SK-N-SH (cell line): ENCODE measurements around the gene OMP. TPM values are rescaled to one million over a fixed set of nuclear protein-coding genes. Genes with fewer than 3 reads are reported as not detected.

Experiments
- CTCF ChIA-PET: fragments of 300-600, 350-600 bp; formaldehyde crosslinking; extraction: SDS; loops from one replicate; lab custom pipeline; 2021; lab: Yijun Ruan, JAX
- POLR2A ChIA-PET: fragments of 350-600 bp; sonication (Branson Sonifier 250); formaldehyde crosslinking; extraction: SDS; loops from one replicate; lab custom pipeline; 2020; ENCODE audit warnings: antibody characterized with exemption, inconsistent platforms; lab: Yijun Ruan, JAX
- DNase-seq: peaks from one replicate; pipeline ENCODE4 v3.0.0; 2012
- H2AFZ ChIP-seq: fragments of 200-600 bp; sonication (generic); 2 replicates; pipeline ENCODE4 v1.8.1; 2016; ENCODE audit warnings: antibody characterized with exemption, mild to moderate bottlenecking, low read depth
- H3F3A ChIP-seq: fragments of 200-600 bp; sonication (generic); replicated peaks from 2 replicates; pipeline ENCODE3; 2016; ENCODE audit warnings: antibody characterized with exemption, mild to moderate bottlenecking; ENCODE audit not compliant: insufficient read depth
- H3K27ac ChIP-seq, 2 experiments: fragments of 200-500 bp in 1 of 2; fragments of 200-600 bp in 1 of 2; sonication (Bioruptor generic) in 1 of 2; sonication (generic), shearing (Covaris generic) in 1 of 2; 2 replicates each; pipeline versions ENCODE4 v1.5.1 to v1.6.1; 2014 to 2016; ENCODE audit warnings: low read depth in 2 of 2, inconsistent platforms in 1 of 2, low read length in 1 of 2, mild to moderate bottlenecking in 1 of 2, mixed read lengths in 1 of 2
- H3K27me3 ChIP-seq: fragments of 200-600 bp; sonication (generic), shearing (Covaris generic); 2 replicates; pipeline ENCODE4 v1.6.1; 2016; ENCODE audit warnings: mixed run types; ENCODE audit not compliant: insufficient read depth
- H3K36me3 ChIP-seq, 2 experiments: fragments of 200-500 bp in 1 of 2; fragments of 200-600 bp in 1 of 2; sonication (Bioruptor generic) in 1 of 2; sonication (generic) in 1 of 2; replicated peaks in 1 of 2; 2 replicates each; pipeline versions ENCODE3 to v1.5.1; 2014 to 2016; ENCODE audit warnings: low read length in 1 of 2, mild to moderate bottlenecking in 1 of 2; ENCODE audit not compliant: insufficient read depth in 2 of 2, control insufficient read depth in 1 of 2
- H3K4me1 ChIP-seq, 2 experiments: fragments of 200-500 bp in 1 of 2; fragments of 200-600 bp in 1 of 2; sonication (Bioruptor generic) in 1 of 2; sonication (generic), shearing (Covaris generic) in 1 of 2; 2 replicates each; pipeline versions ENCODE4 v1.5.1 to v1.6.1; 2014 to 2016; ENCODE audit warnings: low read depth in 1 of 2, low read length in 1 of 2, mixed run types in 1 of 2; ENCODE audit not compliant: insufficient read depth in 2 of 2, control insufficient read depth in 1 of 2
- H3K4me2 ChIP-seq: fragments of 200-600 bp; sonication (generic), shearing (Covaris generic); 2 replicates; pipeline ENCODE4 v1.6.1; 2017; ENCODE audit warnings: mixed run types
- H3K4me3 ChIP-seq, 2 experiments: fragments of 200-500 bp in 1 of 2; fragments of 200-600 bp in 1 of 2; sonication (Bioruptor generic) in 1 of 2; sonication (generic), shearing (Covaris generic) in 1 of 2; 2 replicates each; pipeline versions ENCODE4 v1.5.1 to v1.8.1; 2014 to 2016; ENCODE audit warnings: low read depth in 2 of 2, inconsistent platforms in 1 of 2, low read length in 1 of 2, mild to moderate bottlenecking in 1 of 2, mixed read lengths in 1 of 2, moderate library complexity in 1 of 2
- H3K79me2 ChIP-seq: fragments of 200-600 bp; sonication (generic); 2 replicates; pipeline ENCODE4 v1.8.1; 2017; ENCODE audit warnings: mild to moderate bottlenecking; ENCODE audit not compliant: insufficient read depth
- H3K9ac ChIP-seq: fragments of 200-600 bp; sonication (generic); 2 replicates; pipeline ENCODE4 v1.6.1; 2017; ENCODE audit warnings: mixed run types
- H3K9me2 ChIP-seq: fragments of 200-600 bp; sonication (generic); 2 replicates; pipeline ENCODE4 v1.6.1; 2017; ENCODE audit warnings: mixed run types
- H3K9me3 ChIP-seq: fragments of 200-600 bp; sonication (generic); 2 replicates; pipeline ENCODE4 v1.6.1; 2017; ENCODE audit warnings: mixed run types, mild to moderate bottlenecking, moderate library complexity
- H4K20me1 ChIP-seq: fragments of 200-600 bp; sonication (generic); 2 replicates; pipeline ENCODE4 v1.6.1; 2017; ENCODE audit warnings: mild to moderate bottlenecking, mixed run types; ENCODE audit not compliant: insufficient read depth
- FOSL2 ChIP-seq: IDR thresholded peaks from 2 replicates; pipeline ENCODE4 v1.4.0; 2012; ENCODE audit warnings: low read depth, mild to moderate bottlenecking, moderate library complexity, borderline replicate concordance
- JUND ChIP-seq: IDR thresholded peaks from 2 replicates; pipeline ENCODE4 v1.4.0; 2012
- MAX ChIP-seq: IDR thresholded peaks from 2 replicates; pipeline ENCODE4 v1.4.0; 2012; ENCODE audit warnings: low read depth
- PBX3 ChIP-seq: IDR thresholded peaks from 2 replicates; pipeline ENCODE4; 2012
- RAD21 ChIP-seq: IDR thresholded peaks from 2 replicates; pipeline ENCODE4 v1.6.1; 2012; ENCODE audit warnings: mild to moderate bottlenecking, low read length
- RCOR1 ChIP-seq: fragments of 150-350 bp; IDR thresholded peaks from 2 replicates; pipeline ENCODE4 v1.6.1; 2017; ENCODE audit warnings: antibody characterized with exemption, low read length
- REST ChIP-seq: IDR thresholded peaks from 2 replicates; pipeline ENCODE4 v1.6.1; 2012; ENCODE audit warnings: mild to moderate bottlenecking, low read depth, low read length, moderate library complexity
- RFX5 ChIP-seq: IDR thresholded peaks from 2 replicates; pipeline ENCODE4 v1.6.1; 2012; ENCODE audit warnings: mild to moderate bottlenecking, improper control_type of control experiment, low read length
- TAF1 ChIP-seq: IDR thresholded peaks from 2 replicates; pipeline ENCODE4 v1.6.1; 2012; ENCODE audit warnings: low read depth, mild to moderate bottlenecking, low read length, moderate library complexity, borderline replicate concordance
- USF1 ChIP-seq: IDR thresholded peaks from 2 replicates; pipeline ENCODE4 v1.4.0; 2012; ENCODE audit warnings: low read depth, borderline replicate concordance
- ZBTB33 ChIP-seq: IDR thresholded peaks from 2 replicates; pipeline ENCODE4 v1.4.0; 2012; ENCODE audit warnings: low read depth, borderline replicate concordance
- WGBS: methylation state at CpG from one replicate; pipeline ENCODE4 v1.1.6; 2017; ENCODE audit warnings: low lambda C conversion rate; 5-methylcytosine and 5-hydroxymethylcytosine counted together
- polyA plus RNA-seq, 3 experiments: library from polyadenylated mRNA; depleted of rRNA; stranded (reverse); fragments of >200 nt; gene quantifications; 2 replicates each; pipeline ENCODE4 v1.2.3, GENCODE V29; 2012

OMP gene
- polyA plus RNA-seq, 1 of the 3 experiments (the other 2 are of a cell fraction), result 0.20 TPM

GRCh38 chr11:77063407-77063806 is 39.2 kb upstream of the OMP start:
- Histone ChIP-seq H3K4me3 (no peak overlapping the region), H2AFZ (no peak overlapping the region), H4K20me1 (no peaks in the 10 kb centered on the region; the same call in 1 of the 2 replicates), H3K9me2 (no peaks in the 10 kb centered on the region), H3K27ac (no peak overlapping the region), H3F3A (no peaks in the 10 kb centered on the region), H3K9me3 (no peaks in the 10 kb centered on the region), H3K4me1 (peaks cover 5 to 14% of the 10 kb centered on the region in 2 experiments; a peak in 2 of 4 replicates), H3K36me3 (no peaks in the 10 kb centered on the region), H3K79me2 (peaks cover 16% of the 10 kb centered on the region), H3K4me2 (no peak overlapping the region), H3K27me3 (no peaks in the 10 kb centered on the region), H3K9ac (no peak overlapping the region)
- DNase-seq, result no peak
- POLR2A ChIA-PET, result no interaction called here
- TF ChIP-seq RFX5 (no peak), RCOR1 (no peak), ZBTB33 (no peak), REST (no peak), TAF1 (no peak)
- CTCF ChIA-PET, result interaction anchor here (0.7 to 5.3 kb wide), 8 partner anchors 10 to 67 kb away, joined by 3 to 51 read pairs (median 5); no protein-coding TSS in a partner anchor
- WGBS, result 67% methylated on average over 1 of the region's 1 CpG

GRCh38 chr11:77063861-77064260 is 38.8 kb upstream of the OMP start:
- H3K27ac ChIP-seq, result no peak overlapping the region
- no peaks in the 10 kb centered on the region for H3K9me2 ChIP-seq
- H3K36me3 ChIP-seq, result no peaks in the 10 kb centered on the region
- no peak for TF ChIP-seq PBX3
- TF ChIP-seq JUND, result no peak
- TF ChIP-seq MAX, result no peak
- no peak for TF ChIP-seq RAD21
- TF ChIP-seq FOSL2, result no peak
- no peak for TF ChIP-seq RCOR1
- no peak for TF ChIP-seq USF1
- H4K20me1 ChIP-seq, result peaks cover 2% of the 10 kb centered on the region; the same call in 1 of the 2 replicates
- H3K9ac ChIP-seq, result no peak overlapping the region
- H3K9me3 ChIP-seq, result no peaks in the 10 kb centered on the region
- POLR2A ChIA-PET, result no interaction called here
- H3K4me3 ChIP-seq, result no peak overlapping the region
- no peak overlapping the region for H3K4me2 ChIP-seq
- H3F3A ChIP-seq, result no peaks in the 10 kb centered on the region
- no peak overlapping the region for H2AFZ ChIP-seq
- H3K27me3 ChIP-seq, result no peaks in the 10 kb centered on the region
- peaks cover 20% of the 10 kb centered on the region for H3K79me2 ChIP-seq
- peaks cover 5 to 19% of the 10 kb centered on the region in 2 experiments; a peak in 2 of 4 replicates for H3K4me1 ChIP-seq
- 88% methylated on average over 4 of the region's 4 CpGs for WGBS
- CTCF ChIA-PET, result interaction anchor here (0.7 to 5.3 kb wide), 8 partner anchors 9 to 67 kb away, joined by 3 to 51 read pairs (median 5); no protein-coding TSS in a partner anchor
- DNase-seq, result no peak
